GM23338 (cell line): ENCODE measurements around the gene ABHD3. TPM values are rescaled to one million over a fixed set of nuclear protein-coding genes. Genes with fewer than 3 reads are reported as not detected.

Experiments used
- CREB1 ChIP-seq: fragments of 250-450 bp; sonication (Bioruptor Pico); IDR thresholded peaks from 2 replicates; pipeline ENCODE4 v1.5.0; 2020; ENCODE audit warnings: low read depth, mild to moderate bottlenecking, moderate library complexity
- EZH2 ChIP-seq: fragments of 200-600 bp; sonication (generic); IDR thresholded peaks from one replicate; pipeline ENCODE4 v1.8.0; 2017; ENCODE audit warnings: antibody characterized with exemption, mild to moderate bottlenecking, low read depth; ENCODE audit not compliant: unreplicated experiment
- EZH2phosphoT487 ChIP-seq: fragments of 200-600 bp; sonication (generic); IDR thresholded peaks from one replicate; pipeline ENCODE4 v1.8.1; 2018; ENCODE audit warnings: antibody characterized with exemption; ENCODE audit not compliant: unreplicated experiment
- NANOG ChIP-seq: IDR thresholded peaks from 2 replicates; pipeline ENCODE4 v1.6.1; 2016; ENCODE audit warnings: antibody characterized with exemption, borderline replicate concordance
- POLR2AphosphoS5 ChIP-seq: IDR thresholded peaks from 2 replicates; pipeline ENCODE4 v1.6.1; 2016; ENCODE audit warnings: antibody characterized with exemption, low read depth
- ZNF114 ChIP-seq: fragments of 250-450 bp; sonication (Bioruptor Pico); IDR thresholded peaks from 2 replicates; pipeline ENCODE4 v1.5.0; 2020; ENCODE audit warnings: mild to moderate bottlenecking, moderate library complexity
- polyA plus RNA-seq: library from polyadenylated mRNA; unstranded; fragments of >200 nt; fragmentation: Nextera tagmentation; extraction: Ambion mirVana; gene quantifications from 2 replicates; pipeline ENCODE4 v1.2.1, GENCODE V29; 2016
- total RNA-seq: library from RNA; depleted of rRNA; stranded (reverse); fragments of >200 nt; shearing (Covaris generic); gene quantifications from 2 replicates; pipeline ENCODE4 v1.2.3, GENCODE V29; 2014
- TF ChIP-seq, protein P1 (sequence below): fragments of 250-450 bp; sonication (Bioruptor Pico); IDR thresholded peaks from 2 replicates; pipeline ENCODE4 v1.5.0; 2020; ENCODE audit warnings: mild to moderate bottlenecking, moderate library complexity
- TF ChIP-seq, protein P2 (sequence below): IDR thresholded peaks from one replicate; pipeline ENCODE4 v1.6.1; 2018; ENCODE audit warnings: antibody characterized with exemption; ENCODE audit not compliant: unreplicated experiment
- TF ChIP-seq, protein P3 (sequence below), 2 experiments: fragments of 200-600 bp in 1 of 2; sonication (generic) in 1 of 2; conservative IDR thresholded peaks; 2 replicates each; pipeline versions ENCODE4 v1.5.1 to v1.6.1; 2016 to 2017; ENCODE audit warnings: antibody characterized with exemption in 2 of 2, low read depth in 2 of 2, mild to moderate bottlenecking in 2 of 2, moderate library complexity in 1 of 2

Gene ABHD3
- total and polyA plus RNA-seq, 2 experiments from 2014 or later = 16.2 to 19.9 TPM

DNA sequence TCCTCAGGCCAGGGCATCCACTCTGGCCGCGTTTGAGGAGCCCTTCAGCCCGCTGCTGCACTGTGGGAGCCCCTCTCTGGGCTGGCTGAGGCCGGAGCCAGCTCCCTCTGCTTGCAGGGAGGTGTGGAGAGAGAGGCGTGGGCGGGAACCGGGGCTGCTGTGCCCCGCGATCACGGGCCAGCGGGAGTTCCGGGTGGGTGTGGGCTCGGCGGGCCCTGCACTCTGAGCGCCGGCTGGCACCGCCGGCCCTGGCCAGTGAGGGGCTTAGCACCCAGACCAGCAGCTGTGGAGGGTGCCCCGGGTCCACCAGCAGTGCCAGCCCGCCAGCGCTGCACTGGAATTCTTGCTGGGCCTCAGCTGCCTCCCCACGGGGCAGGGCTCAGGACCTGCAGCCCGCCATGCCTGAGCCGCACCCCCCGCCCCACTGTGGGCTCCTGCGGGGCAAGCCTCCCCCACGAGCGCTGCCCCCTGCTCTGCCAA is 1.9 kb upstream of the ABHD3 start (continued):
- TF ChIP-seq, protein P1, sequence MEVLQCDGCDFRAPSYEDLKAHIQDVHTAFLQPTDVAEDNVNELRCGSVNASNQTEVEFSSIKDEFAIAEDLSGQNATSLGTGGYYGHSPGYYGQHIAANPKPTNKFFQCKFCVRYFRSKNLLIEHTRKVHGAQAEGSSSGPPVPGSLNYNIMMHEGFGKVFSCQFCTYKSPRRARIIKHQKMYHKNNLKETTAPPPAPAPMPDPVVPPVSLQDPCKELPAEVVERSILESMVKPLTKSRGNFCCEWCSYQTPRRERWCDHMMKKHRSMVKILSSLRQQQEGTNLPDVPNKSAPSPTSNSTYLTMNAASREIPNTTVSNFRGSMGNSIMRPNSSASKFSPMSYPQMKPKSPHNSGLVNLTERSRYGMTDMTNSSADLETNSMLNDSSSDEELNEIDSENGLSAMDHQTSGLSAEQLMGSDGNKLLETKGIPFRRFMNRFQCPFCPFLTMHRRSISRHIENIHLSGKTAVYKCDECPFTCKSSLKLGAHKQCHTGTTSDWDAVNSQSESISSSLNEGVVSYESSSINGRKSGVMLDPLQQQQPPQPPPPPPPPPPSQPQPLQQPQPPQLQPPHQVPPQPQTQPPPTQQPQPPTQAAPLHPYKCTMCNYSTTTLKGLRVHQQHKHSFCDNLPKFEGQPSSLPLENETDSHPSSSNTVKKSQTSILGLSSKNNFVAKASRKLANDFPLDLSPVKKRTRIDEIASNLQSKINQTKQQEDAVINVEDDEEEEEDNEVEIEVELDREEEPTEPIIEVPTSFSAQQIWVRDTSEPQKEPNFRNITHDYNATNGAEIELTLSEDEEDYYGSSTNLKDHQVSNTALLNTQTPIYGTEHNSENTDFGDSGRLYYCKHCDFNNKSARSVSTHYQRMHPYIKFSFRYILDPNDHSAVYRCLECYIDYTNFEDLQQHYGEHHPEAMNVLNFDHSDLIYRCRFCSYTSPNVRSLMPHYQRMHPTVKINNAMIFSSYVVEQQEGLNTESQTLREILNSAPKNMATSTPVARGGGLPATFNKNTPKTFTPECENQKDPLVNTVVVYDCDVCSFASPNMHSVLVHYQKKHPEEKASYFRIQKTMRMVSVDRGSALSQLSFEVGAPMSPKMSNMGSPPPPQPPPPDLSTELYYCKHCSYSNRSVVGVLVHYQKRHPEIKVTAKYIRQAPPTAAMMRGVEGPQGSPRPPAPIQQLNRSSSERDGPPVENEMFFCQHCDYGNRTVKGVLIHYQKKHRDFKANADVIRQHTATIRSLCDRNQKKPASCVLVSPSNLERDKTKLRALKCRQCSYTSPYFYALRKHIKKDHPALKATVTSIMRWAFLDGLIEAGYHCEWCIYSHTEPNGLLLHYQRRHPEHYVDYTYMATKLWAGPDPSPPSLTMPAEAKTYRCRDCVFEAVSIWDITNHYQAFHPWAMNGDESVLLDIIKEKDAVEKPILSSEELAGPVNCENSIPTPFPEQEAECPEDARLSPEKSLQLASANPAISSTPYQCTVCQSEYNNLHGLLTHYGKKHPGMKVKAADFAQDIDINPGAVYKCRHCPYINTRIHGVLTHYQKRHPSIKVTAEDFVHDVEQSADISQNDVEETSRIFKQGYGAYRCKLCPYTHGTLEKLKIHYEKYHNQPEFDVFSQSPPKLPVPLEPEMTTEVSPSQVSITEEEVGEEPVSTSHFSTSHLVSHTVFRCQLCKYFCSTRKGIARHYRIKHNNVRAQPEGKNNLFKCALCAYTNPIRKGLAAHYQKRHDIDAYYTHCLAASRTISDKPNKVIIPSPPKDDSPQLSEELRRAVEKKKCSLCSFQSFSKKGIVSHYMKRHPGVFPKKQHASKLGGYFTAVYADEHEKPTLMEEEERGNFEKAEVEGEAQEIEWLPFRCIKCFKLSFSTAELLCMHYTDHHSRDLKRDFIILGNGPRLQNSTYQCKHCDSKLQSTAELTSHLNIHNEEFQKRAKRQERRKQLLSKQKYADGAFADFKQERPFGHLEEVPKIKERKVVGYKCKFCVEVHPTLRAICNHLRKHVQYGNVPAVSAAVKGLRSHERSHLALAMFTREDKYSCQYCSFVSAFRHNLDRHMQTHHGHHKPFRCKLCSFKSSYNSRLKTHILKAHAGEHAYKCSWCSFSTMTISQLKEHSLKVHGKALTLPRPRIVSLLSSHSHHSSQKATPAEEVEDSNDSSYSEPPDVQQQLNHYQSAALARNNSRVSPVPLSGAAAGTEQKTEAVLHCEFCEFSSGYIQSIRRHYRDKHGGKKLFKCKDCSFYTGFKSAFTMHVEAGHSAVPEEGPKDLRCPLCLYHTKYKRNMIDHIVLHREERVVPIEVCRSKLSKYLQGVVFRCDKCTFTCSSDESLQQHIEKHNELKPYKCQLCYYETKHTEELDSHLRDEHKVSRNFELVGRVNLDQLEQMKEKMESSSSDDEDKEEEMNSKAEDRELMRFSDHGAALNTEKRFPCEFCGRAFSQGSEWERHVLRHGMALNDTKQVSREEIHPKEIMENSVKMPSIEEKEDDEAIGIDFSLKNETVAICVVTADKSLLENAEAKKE = no peak
- TF ChIP-seq NANOG (no peak), POLR2AphosphoS5 (no peak), ZNF114 (CRISPR knock-in tag) (no peak), EZH2phosphoT487 (no peak), EZH2 (no peak), CREB1 (no peak)
- TF ChIP-seq, protein P2, sequence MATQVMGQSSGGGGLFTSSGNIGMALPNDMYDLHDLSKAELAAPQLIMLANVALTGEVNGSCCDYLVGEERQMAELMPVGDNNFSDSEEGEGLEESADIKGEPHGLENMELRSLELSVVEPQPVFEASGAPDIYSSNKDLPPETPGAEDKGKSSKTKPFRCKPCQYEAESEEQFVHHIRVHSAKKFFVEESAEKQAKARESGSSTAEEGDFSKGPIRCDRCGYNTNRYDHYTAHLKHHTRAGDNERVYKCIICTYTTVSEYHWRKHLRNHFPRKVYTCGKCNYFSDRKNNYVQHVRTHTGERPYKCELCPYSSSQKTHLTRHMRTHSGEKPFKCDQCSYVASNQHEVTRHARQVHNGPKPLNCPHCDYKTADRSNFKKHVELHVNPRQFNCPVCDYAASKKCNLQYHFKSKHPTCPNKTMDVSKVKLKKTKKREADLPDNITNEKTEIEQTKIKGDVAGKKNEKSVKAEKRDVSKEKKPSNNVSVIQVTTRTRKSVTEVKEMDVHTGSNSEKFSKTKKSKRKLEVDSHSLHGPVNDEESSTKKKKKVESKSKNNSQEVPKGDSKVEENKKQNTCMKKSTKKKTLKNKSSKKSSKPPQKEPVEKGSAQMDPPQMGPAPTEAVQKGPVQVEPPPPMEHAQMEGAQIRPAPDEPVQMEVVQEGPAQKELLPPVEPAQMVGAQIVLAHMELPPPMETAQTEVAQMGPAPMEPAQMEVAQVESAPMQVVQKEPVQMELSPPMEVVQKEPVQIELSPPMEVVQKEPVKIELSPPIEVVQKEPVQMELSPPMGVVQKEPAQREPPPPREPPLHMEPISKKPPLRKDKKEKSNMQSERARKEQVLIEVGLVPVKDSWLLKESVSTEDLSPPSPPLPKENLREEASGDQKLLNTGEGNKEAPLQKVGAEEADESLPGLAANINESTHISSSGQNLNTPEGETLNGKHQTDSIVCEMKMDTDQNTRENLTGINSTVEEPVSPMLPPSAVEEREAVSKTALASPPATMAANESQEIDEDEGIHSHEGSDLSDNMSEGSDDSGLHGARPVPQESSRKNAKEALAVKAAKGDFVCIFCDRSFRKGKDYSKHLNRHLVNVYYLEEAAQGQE = no peak
- TF ChIP-seq, protein P3, sequence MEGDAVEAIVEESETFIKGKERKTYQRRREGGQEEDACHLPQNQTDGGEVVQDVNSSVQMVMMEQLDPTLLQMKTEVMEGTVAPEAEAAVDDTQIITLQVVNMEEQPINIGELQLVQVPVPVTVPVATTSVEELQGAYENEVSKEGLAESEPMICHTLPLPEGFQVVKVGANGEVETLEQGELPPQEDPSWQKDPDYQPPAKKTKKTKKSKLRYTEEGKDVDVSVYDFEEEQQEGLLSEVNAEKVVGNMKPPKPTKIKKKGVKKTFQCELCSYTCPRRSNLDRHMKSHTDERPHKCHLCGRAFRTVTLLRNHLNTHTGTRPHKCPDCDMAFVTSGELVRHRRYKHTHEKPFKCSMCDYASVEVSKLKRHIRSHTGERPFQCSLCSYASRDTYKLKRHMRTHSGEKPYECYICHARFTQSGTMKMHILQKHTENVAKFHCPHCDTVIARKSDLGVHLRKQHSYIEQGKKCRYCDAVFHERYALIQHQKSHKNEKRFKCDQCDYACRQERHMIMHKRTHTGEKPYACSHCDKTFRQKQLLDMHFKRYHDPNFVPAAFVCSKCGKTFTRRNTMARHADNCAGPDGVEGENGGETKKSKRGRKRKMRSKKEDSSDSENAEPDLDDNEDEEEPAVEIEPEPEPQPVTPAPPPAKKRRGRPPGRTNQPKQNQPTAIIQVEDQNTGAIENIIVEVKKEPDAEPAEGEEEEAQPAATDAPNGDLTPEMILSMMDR (conservative IDR thresholded peaks at IDR 0.05; ENCODE audit: low read depth in 2 of 2) = no peak
